ENCODE data around the gene ZGPAT.
"Not testable (repeated sequence)": the region's sequence is repeated elsewhere in the genome, so short reads cannot be mapped to it uniquely, and the experiment has no call there.

DNA sequence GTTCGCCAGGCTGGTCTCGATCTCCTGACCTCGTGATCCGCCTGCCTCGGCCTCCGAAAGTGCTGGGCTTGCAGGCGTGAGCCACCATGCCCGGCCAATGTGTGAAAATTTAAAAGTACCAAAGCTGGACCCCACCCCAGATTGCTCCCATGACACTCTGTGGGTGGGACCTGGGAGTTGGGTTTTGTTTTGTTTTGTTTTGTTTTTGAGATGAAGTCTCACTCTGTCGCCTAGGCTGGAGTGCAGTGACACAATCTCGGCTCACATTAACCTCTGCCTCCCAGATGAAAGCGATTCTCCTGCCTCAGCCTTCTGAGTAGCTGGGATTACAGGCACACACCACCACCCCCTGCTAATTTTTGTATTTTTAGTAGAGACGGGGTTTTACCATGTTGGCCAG lies 36.1 kb upstream of the ZGPAT start:
- not testable (repeated sequence) for TF ChIP-seq POLR2A (IDR thresholded peaks at IDR 0.05)
- TF ChIP-seq, protein P1, sequence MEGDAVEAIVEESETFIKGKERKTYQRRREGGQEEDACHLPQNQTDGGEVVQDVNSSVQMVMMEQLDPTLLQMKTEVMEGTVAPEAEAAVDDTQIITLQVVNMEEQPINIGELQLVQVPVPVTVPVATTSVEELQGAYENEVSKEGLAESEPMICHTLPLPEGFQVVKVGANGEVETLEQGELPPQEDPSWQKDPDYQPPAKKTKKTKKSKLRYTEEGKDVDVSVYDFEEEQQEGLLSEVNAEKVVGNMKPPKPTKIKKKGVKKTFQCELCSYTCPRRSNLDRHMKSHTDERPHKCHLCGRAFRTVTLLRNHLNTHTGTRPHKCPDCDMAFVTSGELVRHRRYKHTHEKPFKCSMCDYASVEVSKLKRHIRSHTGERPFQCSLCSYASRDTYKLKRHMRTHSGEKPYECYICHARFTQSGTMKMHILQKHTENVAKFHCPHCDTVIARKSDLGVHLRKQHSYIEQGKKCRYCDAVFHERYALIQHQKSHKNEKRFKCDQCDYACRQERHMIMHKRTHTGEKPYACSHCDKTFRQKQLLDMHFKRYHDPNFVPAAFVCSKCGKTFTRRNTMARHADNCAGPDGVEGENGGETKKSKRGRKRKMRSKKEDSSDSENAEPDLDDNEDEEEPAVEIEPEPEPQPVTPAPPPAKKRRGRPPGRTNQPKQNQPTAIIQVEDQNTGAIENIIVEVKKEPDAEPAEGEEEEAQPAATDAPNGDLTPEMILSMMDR (IDR thresholded peaks at IDR 0.05), result not testable (repeated sequence)
